HepG2 (cell line): ENCODE data around the gene RBL1.

ENCODE experiments used
- DPF2 ChIP-seq: sonication (generic); formaldehyde crosslinking; IDR thresholded peaks from 2 replicates; pipeline ENCODE4 v1.4.0; 2020; ENCODE audit warnings: mild to moderate bottlenecking, low read depth, missing genetic modification reagents, borderline replicate concordance
- JUN ChIP-seq: sonication (generic); formaldehyde crosslinking; IDR thresholded peaks from 2 replicates; pipeline ENCODE4 v1.4.0; 2020; ENCODE audit warnings: mild to moderate bottlenecking, missing genetic modification reagents
- POLR2A ChIP-seq, 2 experiments: IDR thresholded peaks; 2 replicates each; pipeline ENCODE4 v1.6.1; 2011; ENCODE audit warnings: low read depth in 2 of 2, low read length in 2 of 2, mild to moderate bottlenecking in 1 of 2, moderate library complexity in 1 of 2; ENCODE audit not compliant: insufficient read depth in 1 of 2

DNA sequence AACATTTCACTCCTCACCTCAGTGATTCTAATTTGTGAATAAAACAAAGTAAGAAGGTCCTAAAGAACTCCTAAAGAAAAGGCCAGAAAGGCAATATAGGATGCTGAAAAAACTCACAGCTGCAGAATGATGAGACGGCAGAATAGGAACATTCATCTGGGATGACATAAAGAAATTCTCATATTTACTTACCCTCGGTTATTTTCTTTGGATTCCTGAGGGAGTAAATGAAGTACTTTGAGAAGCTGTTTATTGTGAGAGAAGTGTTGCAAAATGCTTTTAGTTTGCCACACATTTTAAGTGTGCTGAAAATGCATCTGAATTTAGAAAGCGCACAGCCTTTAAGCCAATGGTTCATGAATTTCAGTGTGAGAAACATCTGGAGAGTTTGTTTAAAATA, 35.7 kb upstream of the RBL1 start:
- no peak for TF ChIP-seq DPF2 (CRISPR knock-in tag)
- no peak for TF ChIP-seq POLR2A (IDR thresholded peaks at IDR 0.05; ENCODE audit: insufficient read depth in 1 of 2, low read depth in 2 of 2, low read length in 2 of 2)
- TF ChIP-seq JUN (CRISPR knock-in tag): no peak
